Liver (tissue), 3 donors: ENCODE measurements around the gene DDX31.

Experiments
- GABPA ChIP-seq, 2 donors: IDR thresholded peaks in 1 of 2; conservative IDR thresholded peaks in 1 of 2; 2 replicates each; pipeline ENCODE4 v1.6.1; 2016; ENCODE audit warnings: antibody characterized with exemption in 2 of 2, mild to moderate bottlenecking in 1 of 2, moderate library complexity in 1 of 2
- JUND ChIP-seq, 2 donors: IDR thresholded peaks; 2 replicates each; pipeline ENCODE4 v1.6.1; 2016; ENCODE audit warnings: antibody characterized with exemption in 2 of 2
- RXRA ChIP-seq, 2 donors: IDR thresholded peaks; 2 replicates each; pipeline ENCODE4 v1.6.1; 2017 to 2018; ENCODE audit warnings: antibody characterized with exemption in 2 of 2, mild to moderate bottlenecking in 1 of 2
- TAF1 ChIP-seq: conservative IDR thresholded peaks from 2 replicates; pipeline ENCODE4 v1.6.1; 2016; ENCODE audit warnings: antibody characterized with exemption, mild to moderate bottlenecking
- TF ChIP-seq, protein P1 (sequence below): fragments of 150-350 bp; IDR thresholded peaks from 2 replicates; pipeline ENCODE4 v1.5.1; 2017; ENCODE audit warnings: improper control_type of control experiment, low read depth, low read length; ENCODE audit not compliant: missing input control
- TF ChIP-seq, protein P2 (sequence below): IDR thresholded peaks from 2 replicates; pipeline ENCODE4 v1.6.1; 2016; ENCODE audit warnings: antibody characterized with exemption
- TF ChIP-seq, protein P3 (sequence below): IDR thresholded peaks from 2 replicates; pipeline ENCODE4 v1.6.1; 2016; ENCODE audit warnings: antibody characterized with exemption
- donor health status: healthy.
- donor health status: healthy.

- TF ChIP-seq, protein P1, sequence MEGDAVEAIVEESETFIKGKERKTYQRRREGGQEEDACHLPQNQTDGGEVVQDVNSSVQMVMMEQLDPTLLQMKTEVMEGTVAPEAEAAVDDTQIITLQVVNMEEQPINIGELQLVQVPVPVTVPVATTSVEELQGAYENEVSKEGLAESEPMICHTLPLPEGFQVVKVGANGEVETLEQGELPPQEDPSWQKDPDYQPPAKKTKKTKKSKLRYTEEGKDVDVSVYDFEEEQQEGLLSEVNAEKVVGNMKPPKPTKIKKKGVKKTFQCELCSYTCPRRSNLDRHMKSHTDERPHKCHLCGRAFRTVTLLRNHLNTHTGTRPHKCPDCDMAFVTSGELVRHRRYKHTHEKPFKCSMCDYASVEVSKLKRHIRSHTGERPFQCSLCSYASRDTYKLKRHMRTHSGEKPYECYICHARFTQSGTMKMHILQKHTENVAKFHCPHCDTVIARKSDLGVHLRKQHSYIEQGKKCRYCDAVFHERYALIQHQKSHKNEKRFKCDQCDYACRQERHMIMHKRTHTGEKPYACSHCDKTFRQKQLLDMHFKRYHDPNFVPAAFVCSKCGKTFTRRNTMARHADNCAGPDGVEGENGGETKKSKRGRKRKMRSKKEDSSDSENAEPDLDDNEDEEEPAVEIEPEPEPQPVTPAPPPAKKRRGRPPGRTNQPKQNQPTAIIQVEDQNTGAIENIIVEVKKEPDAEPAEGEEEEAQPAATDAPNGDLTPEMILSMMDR, result no peak
- TF ChIP-seq TAF1 (no peak), JUND (IDR thresholded peaks at IDR 0.05) (no peak), GABPA (IDR thresholded peaks at IDR 0.05 in 1 of 2, conservative IDR thresholded peaks at IDR 0.05 in 1 of 2) (no peak), RXRA (IDR thresholded peaks at IDR 0.05) (no peak)
- TF ChIP-seq, protein P2, sequence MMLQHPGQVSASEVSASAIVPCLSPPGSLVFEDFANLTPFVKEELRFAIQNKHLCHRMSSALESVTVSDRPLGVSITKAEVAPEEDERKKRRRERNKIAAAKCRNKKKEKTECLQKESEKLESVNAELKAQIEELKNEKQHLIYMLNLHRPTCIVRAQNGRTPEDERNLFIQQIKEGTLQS, result no peak
- TF ChIP-seq, protein P3, sequence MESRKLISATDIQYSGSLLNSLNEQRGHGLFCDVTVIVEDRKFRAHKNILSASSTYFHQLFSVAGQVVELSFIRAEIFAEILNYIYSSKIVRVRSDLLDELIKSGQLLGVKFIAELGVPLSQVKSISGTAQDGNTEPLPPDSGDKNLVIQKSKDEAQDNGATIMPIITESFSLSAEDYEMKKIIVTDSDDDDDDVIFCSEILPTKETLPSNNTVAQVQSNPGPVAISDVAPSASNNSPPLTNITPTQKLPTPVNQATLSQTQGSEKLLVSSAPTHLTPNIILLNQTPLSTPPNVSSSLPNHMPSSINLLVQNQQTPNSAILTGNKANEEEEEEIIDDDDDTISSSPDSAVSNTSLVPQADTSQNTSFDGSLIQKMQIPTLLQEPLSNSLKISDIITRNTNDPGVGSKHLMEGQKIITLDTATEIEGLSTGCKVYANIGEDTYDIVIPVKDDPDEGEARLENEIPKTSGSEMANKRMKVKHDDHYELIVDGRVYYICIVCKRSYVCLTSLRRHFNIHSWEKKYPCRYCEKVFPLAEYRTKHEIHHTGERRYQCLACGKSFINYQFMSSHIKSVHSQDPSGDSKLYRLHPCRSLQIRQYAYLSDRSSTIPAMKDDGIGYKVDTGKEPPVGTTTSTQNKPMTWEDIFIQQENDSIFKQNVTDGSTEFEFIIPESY, result no peak
Observed at GRCh38 chr9:132631280-132631679, 38.5 kb downstream of the DDX31 start.
